IPS-18a (cell line): ENCODE data around the gene CDH19.

Experiments used
- H3K27ac ChIP-seq: one replicate; pipeline ENCODE4 v1.5.1; 2013; ENCODE audit warnings: low read length
- H3K27me3 ChIP-seq: one replicate; pipeline ENCODE4 v1.6.1; 2013; ENCODE audit warnings: mild to moderate bottlenecking, low read length; ENCODE audit not compliant: control insufficient read depth, insufficient read depth
- H3K36me3 ChIP-seq: one replicate; pipeline ENCODE4 v1.6.1; 2013; ENCODE audit warnings: low read depth, low read length; ENCODE audit not compliant: control insufficient read depth
- H3K4me1 ChIP-seq: one replicate; pipeline ENCODE4 v1.6.1; 2013; ENCODE audit warnings: low read depth, low read length; ENCODE audit not compliant: control insufficient read depth
- H3K4me3 ChIP-seq: one replicate; pipeline ENCODE4 v1.5.1; 2013; ENCODE audit warnings: low read length
- H3K9ac ChIP-seq: one replicate; pipeline ENCODE4 v1.6.1; 2013; ENCODE audit warnings: mild to moderate bottlenecking, low read length, moderate library complexity
- H3K9me3 ChIP-seq: one replicate; pipeline ENCODE4 v1.6.1; 2013; ENCODE audit warnings: low read depth, low read length; ENCODE audit not compliant: control insufficient read depth

Gene CDH19, protein sequence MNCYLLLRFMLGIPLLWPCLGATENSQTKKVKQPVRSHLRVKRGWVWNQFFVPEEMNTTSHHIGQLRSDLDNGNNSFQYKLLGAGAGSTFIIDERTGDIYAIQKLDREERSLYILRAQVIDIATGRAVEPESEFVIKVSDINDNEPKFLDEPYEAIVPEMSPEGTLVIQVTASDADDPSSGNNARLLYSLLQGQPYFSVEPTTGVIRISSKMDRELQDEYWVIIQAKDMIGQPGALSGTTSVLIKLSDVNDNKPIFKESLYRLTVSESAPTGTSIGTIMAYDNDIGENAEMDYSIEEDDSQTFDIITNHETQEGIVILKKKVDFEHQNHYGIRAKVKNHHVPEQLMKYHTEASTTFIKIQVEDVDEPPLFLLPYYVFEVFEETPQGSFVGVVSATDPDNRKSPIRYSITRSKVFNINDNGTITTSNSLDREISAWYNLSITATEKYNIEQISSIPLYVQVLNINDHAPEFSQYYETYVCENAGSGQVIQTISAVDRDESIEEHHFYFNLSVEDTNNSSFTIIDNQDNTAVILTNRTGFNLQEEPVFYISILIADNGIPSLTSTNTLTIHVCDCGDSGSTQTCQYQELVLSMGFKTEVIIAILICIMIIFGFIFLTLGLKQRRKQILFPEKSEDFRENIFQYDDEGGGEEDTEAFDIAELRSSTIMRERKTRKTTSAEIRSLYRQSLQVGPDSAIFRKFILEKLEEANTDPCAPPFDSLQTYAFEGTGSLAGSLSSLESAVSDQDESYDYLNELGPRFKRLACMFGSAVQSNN

DNA sequence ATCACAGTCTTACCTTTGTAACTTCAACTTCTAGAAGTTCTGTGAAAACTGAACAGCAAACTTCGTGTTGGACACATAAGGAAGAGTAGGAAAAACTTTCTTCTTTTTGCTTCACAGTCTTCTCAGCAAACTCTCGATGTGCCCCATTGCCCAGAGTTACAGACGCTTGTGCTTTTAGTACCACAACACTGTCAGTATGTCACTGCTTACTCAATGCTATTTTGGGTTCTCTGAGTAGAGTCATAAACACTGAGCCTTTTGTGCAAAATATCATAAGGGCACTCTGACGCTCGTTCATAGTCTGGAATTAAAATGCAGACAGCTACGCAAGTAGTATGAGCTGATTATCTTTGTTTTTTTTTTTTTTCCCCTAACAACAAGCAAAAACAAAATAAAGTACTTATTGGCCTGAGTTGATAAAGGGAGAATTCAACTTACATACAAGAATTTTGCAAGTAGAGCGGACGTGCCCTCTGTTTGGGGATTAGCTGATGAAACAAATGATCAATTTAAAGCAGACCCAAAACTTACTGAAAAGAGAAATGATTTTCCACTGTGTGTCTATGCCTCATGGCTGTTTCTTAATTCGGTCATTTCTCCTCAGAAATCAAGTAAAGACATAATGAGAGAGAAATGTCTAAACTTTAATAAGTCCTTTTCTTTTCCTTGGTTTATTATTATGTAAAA lies at the start of gene CDH19:
CDH19 (minus strand) TSS at position 150 of the 687 bp plus-strand sequence. CDS start 31,886 bp downstream, outside the sequence.
- Histone ChIP-seq H3K27ac (no peak within 1 kb of the TSS), H3K27me3 (no peaks in the 10 kb centered on the region), H3K9ac (no peak within 1 kb of the TSS), H3K4me3 (no peak within 1 kb of the TSS), H3K4me1 (no peaks in the 10 kb centered on the region), H3K9me3 (no peaks in the 10 kb centered on the region), H3K36me3 (no peaks in the 10 kb centered on the region)

DNA sequence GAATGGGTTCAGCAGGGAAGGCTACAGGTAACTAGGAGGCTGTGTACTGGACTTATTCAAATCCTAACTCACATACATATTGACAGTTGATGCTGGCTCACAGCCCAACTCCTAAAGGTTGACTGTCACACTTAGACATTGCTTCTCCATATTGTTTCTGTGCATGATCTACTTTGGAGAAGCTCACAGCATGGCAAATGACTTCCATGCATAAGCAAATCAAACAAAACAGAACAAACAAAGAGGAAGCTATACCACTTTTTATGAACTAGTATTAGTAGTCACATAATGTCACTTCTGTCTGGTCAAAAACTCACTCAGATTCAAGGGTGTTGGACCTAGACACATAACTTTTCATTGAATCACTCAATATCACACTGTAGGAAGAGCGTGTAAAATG lies 43.8 kb upstream of the CDH19 start:
- Histone ChIP-seq H3K4me3 (no peak overlapping the region), H3K27me3 (no peaks in the 10 kb centered on the region), H3K9ac (no peak overlapping the region), H3K4me1 (peaks cover 6% of the 10 kb centered on the region), H3K9me3 (no peaks in the 10 kb centered on the region), H3K27ac (no peak overlapping the region), H3K36me3 (no peaks in the 10 kb centered on the region)

DNA sequence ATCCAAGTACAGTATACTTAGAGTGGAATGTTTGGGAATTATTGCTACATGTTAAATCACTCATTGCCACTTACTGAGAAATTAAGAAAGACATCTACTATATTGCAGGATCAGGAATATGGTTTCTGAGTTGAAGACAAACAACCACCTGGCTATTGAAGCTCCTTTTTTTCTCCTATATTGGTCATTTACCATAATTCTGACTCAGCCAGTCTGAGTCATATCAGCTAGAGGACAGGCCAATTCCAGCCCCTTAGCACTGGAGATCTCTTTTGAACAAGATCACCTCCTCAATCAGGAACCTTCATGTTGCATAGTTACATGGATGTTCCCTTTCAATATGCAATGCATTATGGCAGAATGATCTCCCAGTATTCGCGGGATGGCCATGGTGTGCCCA lies 42.7 kb upstream of the CDH19 start:
- no peaks in the 10 kb centered on the region for H3K9me3 ChIP-seq
- no peaks in the 10 kb centered on the region for H3K36me3 ChIP-seq
- no peak overlapping the region for H3K27ac ChIP-seq
- peaks cover 6% of the 10 kb centered on the region for H3K4me1 ChIP-seq
- no peak overlapping the region for H3K4me3 ChIP-seq
- H3K27me3 ChIP-seq: no peaks in the 10 kb centered on the region
- H3K9ac ChIP-seq: no peak overlapping the region

DNA sequence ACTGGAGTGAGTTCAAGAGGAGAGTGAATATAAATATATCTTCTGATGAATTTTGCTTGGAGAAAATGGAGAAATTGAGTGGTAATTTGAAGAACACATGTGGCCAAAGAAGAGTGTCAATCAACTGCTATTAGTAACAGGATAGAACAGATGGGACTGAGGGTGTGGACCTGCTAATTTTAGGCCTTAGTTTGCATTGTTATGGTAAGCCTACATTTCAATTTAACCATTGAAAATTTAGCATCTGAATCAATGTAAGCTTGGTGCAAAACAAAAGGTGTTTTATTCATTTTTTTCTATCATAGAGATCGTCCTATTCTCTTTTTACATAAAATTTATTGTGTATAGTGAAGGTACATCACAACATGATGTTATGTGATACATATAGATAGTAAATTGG lies 42.1 kb upstream of the CDH19 start:
- Histone ChIP-seq H3K4me1 (peaks cover 6% of the 10 kb centered on the region), H3K9me3 (no peaks in the 10 kb centered on the region), H3K36me3 (no peaks in the 10 kb centered on the region), H3K9ac (no peak overlapping the region), H3K4me3 (no peak overlapping the region), H3K27me3 (no peaks in the 10 kb centered on the region), H3K27ac (no peak overlapping the region)

DNA sequence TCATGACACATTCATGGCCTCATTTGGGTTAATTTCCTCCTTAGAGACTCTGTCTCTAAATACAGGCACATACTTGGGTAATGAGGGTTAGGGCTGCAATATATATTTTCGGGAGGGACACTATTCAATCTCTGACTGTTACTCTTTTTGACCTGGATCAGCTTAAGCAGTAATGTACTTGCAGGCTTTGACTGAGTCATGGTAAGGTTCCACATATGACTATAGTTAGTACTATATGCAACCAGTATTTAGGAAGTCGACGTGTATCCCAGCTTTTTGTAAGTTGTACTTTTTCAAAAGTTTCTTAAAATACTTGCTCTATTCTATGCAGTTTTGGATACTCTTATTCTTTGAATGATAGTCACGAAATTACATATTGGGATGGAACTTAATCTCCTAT lies 37.2 kb upstream of the CDH19 start:
- H3K27ac ChIP-seq: no peak overlapping the region

DNA sequence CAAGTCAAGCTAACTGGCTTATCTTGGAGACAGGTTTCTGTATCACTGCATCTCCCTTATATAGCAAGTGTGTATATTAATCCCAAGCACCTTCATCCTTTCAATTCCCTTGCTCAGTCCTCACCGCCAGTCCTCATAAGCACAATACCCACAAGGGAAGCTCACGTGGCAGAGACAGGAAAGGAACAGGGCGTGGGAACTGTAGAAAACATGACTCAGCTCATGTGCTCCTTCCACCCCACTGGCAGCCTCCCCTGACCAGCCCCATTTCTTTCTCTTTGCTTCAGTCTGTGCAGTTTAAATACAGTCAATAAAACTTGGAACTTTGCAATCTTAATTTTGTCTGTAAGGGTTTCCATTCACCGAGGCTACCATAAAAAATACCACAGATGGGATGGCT lies 36.5 kb upstream of the CDH19 start:
- no peak overlapping the region for H3K27ac ChIP-seq
- H3K27me3 ChIP-seq: no peaks in the 10 kb centered on the region
- H3K9me3 ChIP-seq: no peaks in the 10 kb centered on the region
- no peak overlapping the region for H3K4me3 ChIP-seq
- no peak overlapping the region for H3K9ac ChIP-seq
- no peaks in the 10 kb centered on the region for H3K36me3 ChIP-seq
- H3K4me1 ChIP-seq: no peaks in the 10 kb centered on the region

More for the DNA sequence above, 37.2 kb upstream of the CDH19 start:
- no peak overlapping the region for H3K4me3 ChIP-seq
- H3K9ac ChIP-seq: no peak overlapping the region
- H3K9me3 ChIP-seq: no peaks in the 10 kb centered on the region
- H3K36me3 ChIP-seq: no peaks in the 10 kb centered on the region
- H3K4me1 ChIP-seq: peaks cover 4% of the 10 kb centered on the region
- no peaks in the 10 kb centered on the region for H3K27me3 ChIP-seq

DNA sequence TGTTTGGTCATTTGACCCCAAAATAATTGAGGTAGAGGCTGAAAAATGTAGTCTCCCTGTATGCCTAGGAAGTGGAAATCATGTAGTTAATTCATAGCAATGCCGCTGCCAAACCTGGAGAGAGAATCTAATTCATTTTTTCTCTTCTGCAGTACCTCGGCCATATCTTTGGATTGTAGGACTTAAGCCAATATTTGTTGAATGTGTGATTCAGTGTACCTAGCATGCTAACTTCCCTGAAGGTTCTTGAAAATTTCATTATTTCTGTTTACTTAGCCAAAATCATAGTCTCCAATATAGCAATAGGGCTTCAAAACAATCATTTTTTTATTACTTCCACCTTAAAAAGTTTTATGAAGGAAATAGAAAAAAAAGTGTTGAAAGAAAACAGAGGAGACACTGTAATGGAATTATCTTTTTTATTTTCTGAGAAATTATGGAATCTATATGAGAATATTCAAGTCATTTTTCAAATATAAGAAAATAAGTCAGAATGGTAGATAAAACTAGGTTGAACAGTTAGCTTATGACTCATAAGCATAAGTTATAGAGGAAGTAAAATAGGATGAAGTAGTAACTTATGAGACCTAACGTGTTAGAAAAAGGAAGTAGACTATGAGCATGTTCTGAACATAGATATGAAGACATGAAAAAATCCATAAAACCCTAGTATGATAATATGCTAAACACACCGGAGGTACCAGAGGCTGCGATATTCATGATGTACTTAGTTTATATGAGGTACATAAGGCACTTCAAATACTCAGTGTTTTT lies 35.2 kb upstream of the CDH19 start:
- Histone ChIP-seq H3K27me3 (no peaks in the 10 kb centered on the region), H3K4me1 (no peaks in the 10 kb centered on the region), H3K9ac (no peak overlapping the region), H3K4me3 (no peak overlapping the region), H3K9me3 (no peaks in the 10 kb centered on the region), H3K27ac (no peak overlapping the region), H3K36me3 (no peaks in the 10 kb centered on the region)

DNA sequence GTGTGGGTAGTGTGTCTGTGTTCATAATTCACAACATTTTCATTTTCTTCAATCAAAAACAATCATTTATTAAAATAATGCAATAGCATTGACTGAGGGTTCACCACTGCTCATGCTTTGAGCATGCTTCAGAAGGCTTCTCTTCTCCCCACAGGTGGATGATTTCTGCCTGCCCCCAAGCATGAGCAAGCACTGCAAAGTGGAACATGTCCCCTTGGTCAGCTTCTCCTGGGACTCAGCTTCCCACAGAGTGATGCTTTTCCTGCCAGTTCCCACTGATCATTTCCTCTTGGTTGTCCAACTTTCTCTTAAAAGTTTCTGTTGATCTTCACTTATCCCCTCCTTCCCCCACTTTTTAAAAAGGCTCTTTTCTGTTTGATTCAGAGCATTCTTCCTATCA lies 31.5 kb upstream of the CDH19 start:
- Histone ChIP-seq H3K9me3 (no peaks in the 10 kb centered on the region), H3K9ac (no peak overlapping the region), H3K27me3 (no peaks in the 10 kb centered on the region), H3K4me3 (no peak overlapping the region), H3K27ac (no peak overlapping the region), H3K4me1 (no peaks in the 10 kb centered on the region), H3K36me3 (no peaks in the 10 kb centered on the region)

DNA sequence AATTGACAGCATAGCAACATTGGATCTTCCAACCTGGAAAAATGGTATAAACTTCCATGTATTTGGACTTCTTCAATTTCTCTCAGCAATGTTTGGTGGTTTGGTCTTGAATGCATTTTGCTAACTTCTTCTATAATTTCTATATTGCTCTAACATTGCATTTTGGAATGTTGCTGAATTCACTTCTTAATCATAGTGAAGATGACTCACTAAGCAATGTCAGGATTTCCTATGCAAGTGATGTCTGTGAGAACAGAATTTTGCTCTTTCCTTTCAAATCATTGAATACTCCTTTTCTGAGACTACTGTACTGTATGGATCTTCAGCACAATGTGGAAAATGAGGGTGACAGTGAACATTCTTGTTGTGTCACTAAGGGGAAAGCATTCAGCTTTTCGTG lies 28.9 kb upstream of the CDH19 start:
- no peak overlapping the region for H3K9ac ChIP-seq

DNA sequence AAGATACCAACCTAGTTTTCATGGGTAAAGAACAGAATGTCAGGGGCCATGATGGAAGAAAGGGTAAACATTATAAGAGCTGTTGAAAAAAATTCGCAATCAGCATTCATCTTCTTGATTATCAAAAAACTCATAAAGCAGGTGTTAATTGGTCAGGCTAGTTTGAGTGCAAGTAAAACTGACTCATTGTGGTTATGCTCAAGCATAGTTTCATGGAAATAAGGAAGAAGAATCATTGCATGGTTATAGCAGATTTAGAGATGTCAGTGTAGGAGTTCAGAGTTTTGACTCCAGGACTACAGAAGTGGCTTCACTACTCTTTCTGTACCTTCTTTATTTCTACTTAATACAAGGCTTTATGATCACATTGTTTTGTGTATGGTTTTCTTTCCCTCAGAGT lies 26.9 kb upstream of the CDH19 start:
- Histone ChIP-seq H3K36me3 (no peaks in the 10 kb centered on the region), H3K9me3 (no peaks in the 10 kb centered on the region), H3K4me3 (no peak overlapping the region), H3K27ac (no peak overlapping the region), H3K9ac (no peak overlapping the region), H3K4me1 (no peaks in the 10 kb centered on the region), H3K27me3 (no peaks in the 10 kb centered on the region)

More for the DNA sequence above, 28.9 kb upstream of the CDH19 start:
- Histone ChIP-seq H3K9me3 (no peaks in the 10 kb centered on the region), H3K27me3 (no peaks in the 10 kb centered on the region), H3K4me1 (no peaks in the 10 kb centered on the region), H3K4me3 (no peak overlapping the region), H3K36me3 (no peaks in the 10 kb centered on the region), H3K27ac (no peak overlapping the region)

DNA sequence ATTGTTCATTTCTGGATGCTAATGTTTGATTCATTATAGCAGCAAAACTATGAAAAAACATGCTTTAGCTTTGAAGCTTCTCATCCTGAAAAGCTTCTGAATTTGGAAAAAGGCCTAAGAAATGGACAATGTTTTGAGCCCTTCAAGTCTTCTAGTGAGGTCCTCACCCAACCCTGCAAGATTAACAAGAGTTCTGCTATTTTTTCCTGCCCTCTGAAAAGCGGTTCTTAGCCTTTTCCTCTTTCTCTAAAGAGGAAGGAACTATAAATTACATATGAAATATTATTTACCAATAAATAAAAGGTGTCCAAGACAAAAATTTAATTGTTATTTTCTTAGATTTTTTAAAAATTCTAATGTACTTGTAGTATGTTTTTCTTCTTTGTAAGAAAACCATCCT lies 19.9 kb upstream of the CDH19 start:
- Histone ChIP-seq H3K4me3 (no peak overlapping the region), H3K27ac (no peak overlapping the region), H3K4me1 (peaks cover 6% of the 10 kb centered on the region), H3K27me3 (no peaks in the 10 kb centered on the region), H3K9me3 (no peaks in the 10 kb centered on the region), H3K9ac (no peak overlapping the region), H3K36me3 (no peaks in the 10 kb centered on the region)
